NCI-H2029 (cell line): Measurements from ENCODE around the gene NTF3.
"Not testable (repeated sequence)": the region's sequence is repeated elsewhere in the genome, so short reads cannot be mapped to it uniquely, and the experiment has no call there.

Experiments used
- DNase-seq: peaks from one replicate; lab custom pipeline; 2025; lab: John Stamatoyannopoulos, UW

The NTF3 gene

GRCh38 chr12:5534426-5535199, 102.7 kb downstream of the NTF3 start:
- no peak for DNase-seq

- no peak for DNase-seq
Measured at GRCh38 chr12:5535541-5535940, 103.6 kb downstream of the NTF3 start.

DNA sequence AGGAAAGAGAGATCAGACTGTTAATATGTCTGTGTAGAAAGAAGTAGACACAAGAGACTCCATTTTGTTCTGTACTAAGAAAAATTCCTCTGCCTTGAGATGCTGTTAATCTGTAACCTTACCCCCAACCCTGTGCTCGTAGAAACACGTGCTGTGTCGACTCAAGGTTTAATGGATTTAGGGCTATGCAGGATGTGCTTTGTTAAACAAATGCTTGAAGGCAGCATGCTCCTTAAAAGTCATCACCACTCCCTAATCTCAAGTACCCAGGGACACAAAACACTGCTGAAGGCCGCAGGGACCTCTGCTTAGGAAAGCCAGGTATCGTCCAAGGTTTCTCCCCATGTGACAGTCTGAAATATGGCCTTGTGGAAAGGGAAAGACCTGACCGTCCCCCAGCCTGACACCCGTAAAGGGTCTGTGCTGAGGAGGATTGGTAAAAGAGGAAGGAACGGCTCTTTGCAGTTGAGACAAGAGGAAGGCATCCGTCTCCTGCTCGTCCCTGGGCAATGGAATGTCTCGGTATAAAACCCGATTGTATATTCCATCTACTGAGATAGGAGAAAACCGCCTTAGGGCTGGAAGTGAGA, 105.2 kb downstream of the NTF3 start:
- not testable (repeated sequence) for DNase-seq

- no peak for DNase-seq
Measured at GRCh38 chr12:5537771-5538170, 105.9 kb downstream of the NTF3 start.
